ENCODE data around the gene NPHS1. TPM values are rescaled to one million over a fixed set of nuclear protein-coding genes. Genes with fewer than 3 reads are reported as not detected.

NPHS1 gene
- total and polyA plus RNA-seq, 2 of the 8 experiments (the other 6 are each of a cell fraction or from before 2014, with no cell fraction given) = 1.3 to 1.4 TPM

DNA sequence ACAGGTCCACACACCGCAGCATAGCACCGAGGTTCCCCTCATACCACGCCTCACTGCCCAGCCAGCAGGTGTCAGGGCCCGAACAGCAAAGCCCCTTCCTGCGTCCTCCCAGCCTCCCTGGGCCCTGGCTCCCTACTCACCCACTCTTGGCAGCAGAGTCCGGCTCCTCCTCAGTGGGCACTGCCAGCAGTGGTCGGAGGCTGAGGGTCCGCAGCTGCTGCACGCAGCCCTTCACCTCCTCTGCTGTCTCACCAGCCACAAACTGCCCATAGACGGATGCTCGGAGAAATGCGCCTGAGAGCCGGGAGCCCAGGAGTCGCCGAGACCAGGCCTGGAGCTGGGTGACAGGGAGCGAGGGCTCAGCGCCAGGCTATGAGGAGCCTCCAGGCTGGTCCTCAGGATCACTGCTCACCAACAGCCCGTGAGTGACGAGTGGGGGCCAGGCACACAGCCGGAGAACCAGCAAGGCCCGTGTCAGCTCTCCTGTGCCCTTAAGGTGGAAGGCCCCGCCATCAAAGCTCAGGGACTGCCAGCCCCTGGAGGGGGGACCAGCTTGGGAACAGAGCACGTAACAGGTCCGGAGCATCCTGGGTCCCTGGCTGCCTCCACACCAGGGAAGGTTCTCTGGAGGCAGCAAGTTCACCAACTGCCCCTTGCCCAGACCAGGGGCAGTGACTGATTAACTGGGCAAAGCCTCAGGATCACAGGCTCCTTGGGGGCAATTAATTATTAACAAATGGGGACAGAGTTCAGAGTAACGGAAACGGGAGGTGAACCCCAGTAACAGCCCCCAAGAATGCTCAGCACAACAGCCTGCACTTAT is 39.9 kb downstream of the NPHS1 start, which contains the start of gene PRODH2:
Gene PRODH2 (minus strand): TSS at position 626 of the 823 bp plus-strand sequence. CDS start 40 bp downstream, at position 586.
- Histone ChIP-seq H3K79me1 (ENCODE audit: low read depth, low read length) (no peaks in the 10 kb centered on the region), H3K4me1 (replicated peaks in 1 of 4; ENCODE audit: control insufficient read depth in 3 of 4, insufficient read depth in 4 of 4, low read length in 3 of 4) (peaks cover 0 to 6% (median 1%) of the 10 kb centered on the region in 4 experiments; a peak in 4 of 7 replicates), H4K5ac (ENCODE audit: insufficient read length, low read depth, low read length) (no peak within 1 kb of the TSS), H4K91ac (replicated peaks; ENCODE audit: insufficient read length, low read length) (no peak within 1 kb of the TSS), H3K23ac (ENCODE audit: insufficient read length) (no peak within 1 kb of the TSS), H2AFZ (ENCODE audit: low read length) (0 out of 2 replicates have a peak within 1 kb of the TSS, but pooled peaks have one; percentile 13), H3K27ac (ENCODE audit: low read depth, low read length) (no peak within 1 kb of the TSS), H2BK5ac (ENCODE audit: low read depth, low read length) (0 out of 2 replicates have a peak within 1 kb of the TSS, but pooled peaks have one; percentile 35), H3K79me2 (ENCODE audit: control insufficient read depth in 1 of 2, insufficient read depth in 2 of 2, low read length in 2 of 2) (no peaks in the 10 kb centered on the region), H2BK120ac (replicated peaks; ENCODE audit: low read depth, low read length) (no peak within 1 kb of the TSS), H3K36me3 (ENCODE audit: control insufficient read depth in 2 of 4, insufficient read depth in 4 of 4, low read length in 3 of 4) (no peaks in the 10 kb centered on the region), H3K9ac (replicated peaks in 1 of 4; ENCODE audit: extremely low read depth in 1 of 4, low read depth in 3 of 4, low read length in 3 of 4) (no peak within 1 kb of the TSS), H3K4me2 (ENCODE audit: insufficient read depth in 1 of 2, low read depth in 2 of 2, low read length in 2 of 2) (no peak within 1 kb of the TSS), H3K18ac (ENCODE audit: extremely low read depth, low read length) (no peak within 1 kb of the TSS), H4K8ac (ENCODE audit: extremely low read depth, insufficient read depth, low read length) (peak within 1 kb of the TSS; percentile 51), H3K23me2 (ENCODE audit: low read depth, low read length) (no peaks in the 10 kb centered on the region), H3K14ac (ENCODE audit: insufficient read length) (no peak within 1 kb of the TSS), H3K9me3 (ENCODE audit: insufficient read depth in 2 of 2, low read depth in 1 of 2, low read length in 1 of 2) (no peaks in the 10 kb centered on the region), H3K4ac (replicated peaks; ENCODE audit: insufficient read length, low read depth, low read length) (no peak within 1 kb of the TSS), H4K20me1 (replicated peaks in 1 of 2; ENCODE audit: control insufficient read depth in 1 of 2, insufficient read depth in 2 of 2, low read length in 2 of 2) (no peaks in the 10 kb centered on the region), H2BK12ac (ENCODE audit: low read depth, low read length) (no peak within 1 kb of the TSS; the same call in 1 of the 2 replicates), H3K56ac (replicated peaks; ENCODE audit: insufficient read length, low read depth, low read length) (no peak within 1 kb of the TSS), H2AK5ac (ENCODE audit: low read depth, low read length) (no peak within 1 kb of the TSS), H3K4me3 (ENCODE audit: extremely low read depth in 1 of 4, insufficient read depth in 2 of 4, low read depth in 3 of 4, low read length in 4 of 4) (no peak within 1 kb of the TSS), H3K27me3 (replicated peaks in 1 of 4; ENCODE audit: control insufficient read depth in 3 of 4, extremely low read depth in 1 of 4, insufficient read depth in 3 of 4, low read length in 3 of 4) (no peaks in the 10 kb centered on the region), H2BK15ac (ENCODE audit: low read length) (no peak within 1 kb of the TSS), H2BK20ac (ENCODE audit: low read length) (no peak within 1 kb of the TSS)
- FAIRE-seq (no peak), DNase-seq (ENCODE audit: low read depth in 1 of 2, low spot score in 2 of 2) (no peak)
- ChIA-PET POLR2A (ENCODE audit: partially characterized antibody) (interaction anchor here (0.8 to 1.1 kb wide), 3 partner anchors 45 to 99 kb away, joined by 3 read pairs; no protein-coding TSS in a partner anchor), CTCF (ENCODE audit: partially characterized antibody) (interaction anchor here (1.1 to 1.5 kb wide), 6 partner anchors 8 to 64 kb away, joined by 3 to 5 read pairs (median 3); partner anchors contain the start of gene LIN37)
- TF ChIP-seq RXRA (IDR thresholded peaks at IDR 0.05; ENCODE audit: insufficient read depth, low read depth, low read length) = no peak
- TF ChIP-seq, protein P1, sequence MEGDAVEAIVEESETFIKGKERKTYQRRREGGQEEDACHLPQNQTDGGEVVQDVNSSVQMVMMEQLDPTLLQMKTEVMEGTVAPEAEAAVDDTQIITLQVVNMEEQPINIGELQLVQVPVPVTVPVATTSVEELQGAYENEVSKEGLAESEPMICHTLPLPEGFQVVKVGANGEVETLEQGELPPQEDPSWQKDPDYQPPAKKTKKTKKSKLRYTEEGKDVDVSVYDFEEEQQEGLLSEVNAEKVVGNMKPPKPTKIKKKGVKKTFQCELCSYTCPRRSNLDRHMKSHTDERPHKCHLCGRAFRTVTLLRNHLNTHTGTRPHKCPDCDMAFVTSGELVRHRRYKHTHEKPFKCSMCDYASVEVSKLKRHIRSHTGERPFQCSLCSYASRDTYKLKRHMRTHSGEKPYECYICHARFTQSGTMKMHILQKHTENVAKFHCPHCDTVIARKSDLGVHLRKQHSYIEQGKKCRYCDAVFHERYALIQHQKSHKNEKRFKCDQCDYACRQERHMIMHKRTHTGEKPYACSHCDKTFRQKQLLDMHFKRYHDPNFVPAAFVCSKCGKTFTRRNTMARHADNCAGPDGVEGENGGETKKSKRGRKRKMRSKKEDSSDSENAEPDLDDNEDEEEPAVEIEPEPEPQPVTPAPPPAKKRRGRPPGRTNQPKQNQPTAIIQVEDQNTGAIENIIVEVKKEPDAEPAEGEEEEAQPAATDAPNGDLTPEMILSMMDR (IDR thresholded peaks at IDR 0.05; ENCODE audit: control extremely low read depth in 1 of 3, insufficient read depth in 1 of 3, low read depth in 1 of 3, low read length in 3 of 3) = peak in 1 of 3 experiments; percentile 6; a peak in 1 of 4 replicates
- 85% methylated on average over 25 of the region's 26 CpGs; no CpG with 5 or more reads in 1 of the 2 experiments for WGBS, 2 experiments (ENCODE audit: extremely low coverage in 1 of 2, insufficient coverage in 1 of 2, insufficient read length in 1 of 2, insufficient replicate concordance in 2 of 2, low coverage in 1 of 2, low lambda C conversion rate in 2 of 2, missing lambda C conversion rate in 1 of 2)
